NCI-H510A treated with DMSO at 0.1 percent for 48 hours (cell line): Measurements from ENCODE around the gene TXNDC11.

Source experiments
- DNase-seq: peaks from one replicate; lab custom pipeline; 2025; lab: John Stamatoyannopoulos, UW

TXNDC11 gene

GRCh38 chr16:11721781-11722467 lies 20.7 kb downstream of the TXNDC11 start:
- DNase-seq = no peak

- no peak for DNase-seq
These were observed 22.9 kb downstream of the TXNDC11 start for GRCh38 chr16:11719762-11720161.

- DNase-seq = no peak
These were observed 23.5 kb downstream of the TXNDC11 start for GRCh38 chr16:11719171-11719570.

- DNase-seq = no peak
These were observed 24.8 kb downstream of the TXNDC11 start for GRCh38 chr16:11717811-11718210.

GRCh38 chr16:11716336-11716735 lies 26.3 kb downstream of the TXNDC11 start:
- no peak for DNase-seq

- no peak for DNase-seq
These were observed 27.3 kb downstream of the TXNDC11 start for GRCh38 chr16:11715246-11715947.

GRCh38 chr16:11712122-11712521 lies 30.5 kb downstream of the TXNDC11 start:
- no peak for DNase-seq

GRCh38 chr16:11711662-11712061 lies 31.0 kb downstream of the TXNDC11 start:
- DNase-seq = no peak

GRCh38 chr16:11708421-11708820 lies 34.2 kb downstream of the TXNDC11 start:
- DNase-seq = no peak

GRCh38 chr16:11707679-11708197 lies 34.9 kb downstream of the TXNDC11 start:
- no peak for DNase-seq

- DNase-seq = no peak
These were observed 36.4 kb downstream of the TXNDC11 start for GRCh38 chr16:11706180-11706742.

GRCh38 chr16:11705311-11706025 lies 37.2 kb downstream of the TXNDC11 start:
- no peak for DNase-seq

GRCh38 chr16:11700264-11701029 lies 42.2 kb downstream of the TXNDC11 start:
- no peak for DNase-seq

GRCh38 chr16:11699234-11699894 lies 43.3 kb downstream of the TXNDC11 start:
- no peak for DNase-seq

- DNase-seq = no peak
These were observed 44.4 kb downstream of the TXNDC11 start for GRCh38 chr16:11698271-11698689.

GRCh38 chr16:11697319-11697718 lies 45.3 kb downstream of the TXNDC11 start:
- no peak for DNase-seq

GRCh38 chr16:11696266-11697012 lies 46.2 kb downstream of the TXNDC11 start:
- DNase-seq = no peak

GRCh38 chr16:11692651-11693050 lies 50.0 kb downstream of the TXNDC11 start:
- DNase-seq = no peak

- no peak for DNase-seq
These were observed 50.5 kb downstream of the TXNDC11 start for GRCh38 chr16:11692171-11692570.

GRCh38 chr16:11691771-11692170 lies 50.9 kb downstream of the TXNDC11 start:
- DNase-seq = no peak
